Kidney (tissue), 14 donors: Measurements from ENCODE around the gene JPH3. TPM values are rescaled to one million over a fixed set of nuclear protein-coding genes. Genes with fewer than 3 reads are reported as not detected.

Source experiments
- DNase-seq, 5 donors: peaks; one replicate each; pipeline ENCODE4 v3.0.0-alpha.2; 2013 to 2020
- FAIRE-seq: peaks from 2 replicates; lab custom pipeline; 2012; peaks lifted over from hg19 to GRCh38; lab: Jason Lieb, UNC
- H3K27ac ChIP-seq, 2 donors: one replicate each; pipeline ENCODE4 v1.7.0; 2013; ENCODE audit warnings: low read depth in 2 of 2, low read length in 2 of 2, inconsistent platforms in 1 of 2
- H3K27me3 ChIP-seq: one replicate; pipeline ENCODE4 v1.7.1; 2013; ENCODE audit warnings: low read length, inconsistent platforms; ENCODE audit not compliant: control insufficient read depth, insufficient read depth
- H3K36me3 ChIP-seq, 3 donors: one replicate each; pipeline versions ENCODE4 v1.7.0 to v1.7.1; 2013; ENCODE audit warnings: low read length in 3 of 3, control low read depth in 1 of 3, inconsistent platforms in 1 of 3; ENCODE audit not compliant: insufficient read depth in 3 of 3, control insufficient read depth in 2 of 3
- H3K4me1 ChIP-seq, 3 donors: one replicate each; pipeline versions ENCODE4 v1.7.0 to v1.7.1; 2013; ENCODE audit warnings: low read length in 3 of 3, inconsistent platforms in 1 of 3, low read depth in 1 of 3; ENCODE audit not compliant: control insufficient read depth in 2 of 3, insufficient read depth in 2 of 3
- H3K4me3 ChIP-seq, 3 donors: one replicate each; pipeline versions ENCODE4 v1.7.0 to v1.8.1; 2013; ENCODE audit warnings: low read length in 3 of 3, control low read depth in 1 of 3, inconsistent platforms in 1 of 3
- H3K9ac ChIP-seq, 3 donors: one replicate each; pipeline versions ENCODE4 v1.7.0 to v1.7.1; 2013; ENCODE audit warnings: low read length in 3 of 3, control low read depth in 1 of 3, inconsistent platforms in 1 of 3
- H3K9me3 ChIP-seq, 3 donors: one replicate each; pipeline versions ENCODE4 v1.7.0 to v1.7.1; 2013; ENCODE audit warnings: low read length in 3 of 3, control low read depth in 1 of 3, inconsistent platforms in 1 of 3; ENCODE audit not compliant: control insufficient read depth in 2 of 3, insufficient read depth in 1 of 3
- intact Hi-C: fragments of 100-400 bp; cut with DNase I; formaldehyde crosslinking; loops from one replicate; pipeline ENCODE4 v1.11.1; 2022
- polyA plus RNA-seq: library from polyadenylated mRNA; stranded (reverse); fragments of 350-450 nt; fragmentation: Illumina TruSeq; extraction: RNeasy Lipid Tissue Mini Kit (QIAGEN cat#74804); gene quantifications from one replicate; pipeline ENCODE4 v1.2.3, GENCODE V29; 2014; ENCODE audit warnings: low read depth, low replicate concordance; ENCODE audit not compliant: insufficient read depth
- total RNA-seq: library from RNA; stranded (reverse); fragmentation: NEBNext Ultra II Directional; extraction: Animal tissue kit (Norgen Biotek cat#: 25700); gene quantifications from one replicate; pipeline ENCODE4 v1.2.1, GENCODE V29; 2021
- TF ChIP-seq, protein P1 (sequence below): IDR thresholded peaks from 3 replicates; pipeline ENCODE4 v1.5.1; 2012; ENCODE audit warnings: mild to moderate bottlenecking, moderate library complexity, borderline replicate concordance; ENCODE audit not compliant: insufficient read depth; ENCODE audit errors: extremely low read depth
- donor health status: control.
- donor health status: control.
- donor health status: control.
- donor health status: control.
- donor health status: control.
- donor health status: DM: yes; HTN: yes; CAD: no.
- donor health status: Normal renal cell carcinoma (clear cell type).

JPH3 gene
- total and polyA plus RNA-seq, 2 donors from 2014 or later, result 0.69 TPM; not detected in 1

DNA sequence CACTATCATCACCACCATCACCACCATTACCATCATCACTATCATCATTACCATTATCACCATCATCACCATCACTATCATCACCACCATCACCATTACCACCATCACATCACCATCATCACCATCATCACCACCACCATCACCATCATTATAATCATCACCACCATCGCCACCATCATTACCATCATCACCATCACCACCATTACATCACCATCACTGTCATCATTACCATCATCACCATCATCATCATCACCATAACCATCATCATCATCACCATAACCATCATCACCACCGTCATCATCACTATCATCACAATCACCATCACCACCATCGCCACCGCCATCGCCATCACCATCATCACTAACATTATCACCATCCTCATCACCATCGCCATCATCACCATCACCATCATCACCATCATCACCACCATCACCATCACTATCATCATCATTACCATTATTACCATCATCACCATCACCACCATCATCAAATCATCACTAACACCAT is 4.9 kb upstream of the JPH3 start:
- Histone ChIP-seq H3K4me3 (no peak overlapping the region), H3K27me3 (peaks cover 22% of the 10 kb centered on the region), H3K4me1 (no peaks in the 10 kb centered on the region), H3K36me3 (no peaks in the 10 kb centered on the region), H3K9me3 (peaks cover 0 to 3% (median 0%) of the 10 kb centered on the region in 3 donors), H3K27ac (no peak overlapping the region), H3K9ac (no peak overlapping the region)
- FAIRE-seq (no peak), DNase-seq (no peak)
- intact Hi-C loops, result no loop called here
- TF ChIP-seq, protein P1, sequence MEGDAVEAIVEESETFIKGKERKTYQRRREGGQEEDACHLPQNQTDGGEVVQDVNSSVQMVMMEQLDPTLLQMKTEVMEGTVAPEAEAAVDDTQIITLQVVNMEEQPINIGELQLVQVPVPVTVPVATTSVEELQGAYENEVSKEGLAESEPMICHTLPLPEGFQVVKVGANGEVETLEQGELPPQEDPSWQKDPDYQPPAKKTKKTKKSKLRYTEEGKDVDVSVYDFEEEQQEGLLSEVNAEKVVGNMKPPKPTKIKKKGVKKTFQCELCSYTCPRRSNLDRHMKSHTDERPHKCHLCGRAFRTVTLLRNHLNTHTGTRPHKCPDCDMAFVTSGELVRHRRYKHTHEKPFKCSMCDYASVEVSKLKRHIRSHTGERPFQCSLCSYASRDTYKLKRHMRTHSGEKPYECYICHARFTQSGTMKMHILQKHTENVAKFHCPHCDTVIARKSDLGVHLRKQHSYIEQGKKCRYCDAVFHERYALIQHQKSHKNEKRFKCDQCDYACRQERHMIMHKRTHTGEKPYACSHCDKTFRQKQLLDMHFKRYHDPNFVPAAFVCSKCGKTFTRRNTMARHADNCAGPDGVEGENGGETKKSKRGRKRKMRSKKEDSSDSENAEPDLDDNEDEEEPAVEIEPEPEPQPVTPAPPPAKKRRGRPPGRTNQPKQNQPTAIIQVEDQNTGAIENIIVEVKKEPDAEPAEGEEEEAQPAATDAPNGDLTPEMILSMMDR, result no peak

DNA sequence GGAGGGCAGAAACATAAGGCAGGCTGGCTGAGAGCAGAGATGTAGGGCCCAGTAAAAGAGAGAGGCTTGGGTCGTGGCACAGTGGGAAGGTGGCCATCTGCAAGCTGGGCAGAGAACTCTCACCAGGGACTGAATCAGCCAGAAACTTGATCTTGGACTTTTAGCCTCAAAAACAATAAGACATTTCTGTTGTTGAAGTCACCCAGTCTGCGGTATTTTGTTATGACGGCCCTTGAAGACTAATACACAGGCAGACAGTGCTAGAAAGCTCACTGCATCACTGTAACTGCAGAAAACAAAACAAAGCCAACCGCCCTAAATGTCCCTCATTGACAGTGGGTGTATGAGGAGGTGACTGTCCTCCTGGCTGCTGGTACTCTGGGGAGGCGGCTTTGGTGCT is 3.9 kb upstream of the JPH3 start:
- Histone ChIP-seq H3K27me3 (peaks cover 26% of the 10 kb centered on the region), H3K4me3 (no peak overlapping the region), H3K27ac (no peak overlapping the region), H3K4me1 (peaks cover 0 to 2% (median 0%) of the 10 kb centered on the region in 3 donors), H3K36me3 (no peaks in the 10 kb centered on the region), H3K9ac (no peak overlapping the region), H3K9me3 (peaks cover 0 to 3% (median 0%) of the 10 kb centered on the region in 3 donors)
- DNase-seq (no peak), FAIRE-seq (no peak)
- TF ChIP-seq, protein P1, result no peak
- intact Hi-C loops, result no loop called here

DNA sequence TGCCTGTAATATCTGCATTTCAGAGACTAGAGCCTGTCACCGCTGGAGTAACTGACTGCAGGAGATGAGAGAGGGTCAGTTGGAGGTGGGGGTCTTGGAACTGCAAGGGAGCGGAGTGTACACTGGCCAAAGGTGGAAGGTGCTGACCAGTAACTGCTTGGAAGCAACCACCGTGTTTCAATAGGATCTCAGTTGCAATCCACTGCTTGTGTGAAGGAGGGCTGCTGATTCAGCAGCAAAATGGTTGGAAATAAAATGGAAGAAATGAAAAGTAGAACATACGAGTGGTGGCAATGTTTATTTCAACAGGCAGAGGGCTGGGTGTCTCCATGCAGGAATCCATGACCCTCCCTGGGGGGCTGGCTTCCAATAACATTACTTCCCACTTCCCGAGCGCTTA is 2.1 kb upstream of the JPH3 start:
- Histone ChIP-seq H3K36me3 (no peaks in the 10 kb centered on the region), H3K9me3 (peaks cover 0 to 3% (median 0%) of the 10 kb centered on the region in 3 donors), H3K9ac (no peak overlapping the region), H3K4me1 (peaks cover 0 to 2% (median 0%) of the 10 kb centered on the region in 3 donors), H3K4me3 (no peak overlapping the region), H3K27ac (no peak overlapping the region), H3K27me3 (peaks cover 35% of the 10 kb centered on the region)
- DNase-seq, result peak in 1 of 5 donors; percentile 13
- TF ChIP-seq, protein P1, result no peak
- intact Hi-C loops, result no loop called here
- FAIRE-seq, result no peak

DNA sequence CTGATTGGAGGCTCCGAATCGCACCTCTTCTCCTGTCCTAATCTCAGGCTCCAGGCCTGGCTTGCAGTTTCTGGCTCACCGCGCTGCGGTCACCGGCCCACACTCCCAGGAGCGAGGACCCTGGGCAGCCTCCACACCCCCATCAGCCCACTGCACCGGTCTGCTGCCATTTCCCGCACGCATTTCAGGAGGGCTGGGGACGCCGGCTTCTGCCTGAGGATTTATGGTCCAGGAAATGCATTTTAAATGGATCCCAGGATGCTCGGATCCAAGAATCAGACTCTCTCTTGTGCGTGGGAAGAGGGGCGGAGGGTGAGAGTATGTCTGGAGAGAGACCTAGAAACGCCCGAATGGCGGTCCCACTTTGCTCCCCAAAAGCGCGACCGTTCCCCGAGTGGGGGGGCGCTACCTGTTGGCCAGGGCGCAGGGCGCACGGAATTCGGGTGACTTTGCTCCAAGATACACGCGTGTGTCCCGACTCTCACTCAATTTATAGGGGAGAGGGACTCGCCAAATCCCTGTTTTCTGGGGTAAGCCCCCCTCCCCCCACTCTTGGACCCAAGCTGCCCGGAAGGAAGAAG is 817 bp upstream of the JPH3 start:
- Histone ChIP-seq H3K9me3 (peaks cover 0 to 3% (median 0%) of the 10 kb centered on the region in 3 donors), H3K9ac (no peak overlapping the region), H3K36me3 (no peaks in the 10 kb centered on the region), H3K4me3 (no peak overlapping the region), H3K27me3 (peaks cover 42% of the 10 kb centered on the region), H3K4me1 (peaks cover 0 to 2% (median 0%) of the 10 kb centered on the region in 3 donors), H3K27ac (no peak overlapping the region)
- FAIRE-seq, result no peak
- intact Hi-C loops, result no loop called here
- TF ChIP-seq, protein P1, result no peak
- DNase-seq, result peak in 2 of 5 donors; percentile 16 to 57
